MM.1S (cell line): ENCODE results near the gene CD48.

Experiments
- DNase-seq: peaks from one replicate; pipeline ENCODE4 v3.0.0-alpha.2; 2015
- H2AFZ ChIP-seq: fragments of 300-600 bp; sonication (generic); 2 replicates; pipeline ENCODE4 v1.6.0; 2016; ENCODE audit warnings: antibody characterized with exemption, low read length
- H3F3A ChIP-seq: fragments of 300-600 bp; sonication (generic); 2 replicates; pipeline ENCODE4 v1.6.1; 2016; ENCODE audit warnings: mild to moderate bottlenecking, antibody characterized with exemption, low read length, moderate library complexity, mixed read lengths; ENCODE audit not compliant: insufficient read depth
- H3K27ac ChIP-seq: fragments of 300-600 bp; sonication (generic); 2 replicates; pipeline ENCODE4 v1.5.1; 2016; ENCODE audit warnings: mild to moderate bottlenecking, low read length
- H3K27me3 ChIP-seq: fragments of 300-600 bp; sonication (generic); replicated peaks from 2 replicates; pipeline ENCODE4 v1.6.0; 2016; ENCODE audit warnings: low read length; ENCODE audit not compliant: insufficient read depth
- H3K36me3 ChIP-seq: fragments of 300-600 bp; sonication (generic); replicated peaks from 2 replicates; pipeline ENCODE4 v1.6.1; 2016; ENCODE audit warnings: mild to moderate bottlenecking, low read length, mixed read lengths; ENCODE audit not compliant: insufficient read depth
- H3K4me1 ChIP-seq: fragments of 300-600 bp; sonication (generic); 2 replicates; pipeline ENCODE4 v1.6.1; 2016; ENCODE audit warnings: low read length, mixed read lengths
- H3K4me2 ChIP-seq: fragments of 300-600 bp; sonication (generic); 2 replicates; pipeline ENCODE4 v1.6.0; 2016; ENCODE audit warnings: low read depth, low read length
- H3K4me3 ChIP-seq: fragments of 300-600 bp; sonication (generic); 2 replicates; pipeline ENCODE4 v1.5.1; 2016; ENCODE audit warnings: low read length, mixed read lengths
- H3K79me2 ChIP-seq: fragments of 300-600 bp; sonication (generic); 2 replicates; pipeline ENCODE4 v1.6.1; 2016; ENCODE audit warnings: mixed run types, low read length, mixed read lengths
- H3K9ac ChIP-seq: fragments of 300-600 bp; sonication (generic); 2 replicates; pipeline ENCODE4 v1.6.1; 2016; ENCODE audit warnings: low read length, mixed read lengths
- H3K9me2 ChIP-seq: fragments of 300-600 bp; sonication (generic); replicated peaks from 2 replicates; pipeline ENCODE4 v1.6.1; 2016; ENCODE audit warnings: mild to moderate bottlenecking, low read length, mixed read lengths; ENCODE audit not compliant: insufficient read depth
- H3K9me3 ChIP-seq: fragments of 300-600 bp; sonication (generic); replicated peaks from 2 replicates; pipeline ENCODE4 v1.6.1; 2016; ENCODE audit warnings: mild to moderate bottlenecking, low read length, mixed read lengths; ENCODE audit not compliant: insufficient read depth
- H4K20me1 ChIP-seq: fragments of 300-600 bp; sonication (generic); 2 replicates; pipeline ENCODE4 v1.6.1; 2016; ENCODE audit warnings: mild to moderate bottlenecking, low read length, moderate library complexity, mixed read lengths; ENCODE audit not compliant: insufficient read depth
- CTCF ChIP-seq: fragments of 300-600 bp; sonication (generic); IDR thresholded peaks from 2 replicates; pipeline ENCODE4 v1.5.1; 2016; ENCODE audit warnings: antibody characterized with exemption, low read length, mixed read lengths
- EZH2 ChIP-seq: fragments of 300-600 bp; sonication (generic); optimal IDR thresholded peaks from 2 replicates; pipeline ENCODE3; 2017; ENCODE audit warnings: low read depth, mild to moderate bottlenecking, antibody characterized with exemption, low read length, mixed read lengths
- EZH2phosphoT487 ChIP-seq: fragments of 300-600 bp; sonication (generic); IDR thresholded peaks from 2 replicates; pipeline ENCODE4 v1.6.1; 2018; ENCODE audit warnings: antibody characterized with exemption, low read length

The CD48 gene

GRCh38 chr1:160665330-160666078 is 46.1 kb downstream of the CD48 start:
- Histone ChIP-seq H3K9ac (no peak overlapping the region), H2AFZ (peak overlapping the region; percentile 9; the same call in 1 of the 2 replicates), H3K4me2 (peak overlapping the region; percentile 30), H3K4me3 (no peak overlapping the region; the same call in 1 of the 2 replicates), H4K20me1 (no peaks in the 10 kb centered on the region), H3K36me3 (no peaks in the 10 kb centered on the region), H3K9me2 (no peaks in the 10 kb centered on the region), H3F3A (peaks cover 24% of the 10 kb centered on the region), H3K79me2 (no peaks in the 10 kb centered on the region), H3K4me1 (peaks cover 38% of the 10 kb centered on the region), H3K9me3 (no peaks in the 10 kb centered on the region), H3K27me3 (no peaks in the 10 kb centered on the region), H3K27ac (peak overlapping the region; percentile 11; the same call in 1 of the 2 replicates)
- no peak for TF ChIP-seq EZH2
- no peak for TF ChIP-seq CTCF
- peak; percentile 78 for DNase-seq

GRCh38 chr1:160664573-160665051 is 47.0 kb downstream of the CD48 start:
- H3K27ac ChIP-seq = peak overlapping the region; percentile 11; the same call in 1 of the 2 replicates
- no peaks in the 10 kb centered on the region for H3K9me2 ChIP-seq
- peaks cover 42% of the 10 kb centered on the region for H3K4me1 ChIP-seq
- peak; percentile 59 for DNase-seq
- H3K4me2 ChIP-seq = peak overlapping the region; percentile 30
- no peaks in the 10 kb centered on the region for H4K20me1 ChIP-seq
- no peaks in the 10 kb centered on the region for H3K79me2 ChIP-seq
- no peaks in the 10 kb centered on the region for H3K9me3 ChIP-seq
- no peak for TF ChIP-seq EZH2
- no peak for TF ChIP-seq EZH2phosphoT487
- no peak for TF ChIP-seq CTCF
- H3K36me3 ChIP-seq = no peaks in the 10 kb centered on the region
- peak overlapping the region; percentile 7; the same call in 1 of the 2 replicates for H2AFZ ChIP-seq
- H3K4me3 ChIP-seq = no peak overlapping the region
- H3F3A ChIP-seq = peaks cover 24% of the 10 kb centered on the region
- no peak overlapping the region for H3K9ac ChIP-seq
- no peaks in the 10 kb centered on the region for H3K27me3 ChIP-seq

DNA sequence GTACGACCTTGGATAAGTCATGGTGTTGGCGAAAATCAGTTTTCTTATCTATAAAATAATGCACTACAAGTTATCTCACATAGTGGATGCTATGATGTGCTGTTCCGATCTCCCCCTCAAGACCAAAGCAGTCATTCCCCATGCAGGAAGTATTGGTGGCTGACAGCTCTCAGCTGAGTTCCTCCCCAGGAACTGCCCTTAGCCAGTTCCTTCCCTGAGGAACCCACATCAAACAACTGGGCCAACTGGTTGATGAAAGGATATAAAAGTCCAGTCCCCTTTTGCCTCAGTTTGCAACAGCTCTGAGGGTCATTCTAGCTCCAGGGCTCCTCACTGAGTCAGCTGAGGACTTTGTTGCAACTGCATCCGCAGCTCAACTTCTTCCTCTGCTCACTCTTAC is 48.7 kb downstream of the CD48 start:
- Histone ChIP-seq H3K9ac (no peak overlapping the region), H3K4me1 (peaks cover 47% of the 10 kb centered on the region)

More for the DNA sequence above, 48.7 kb downstream of the CD48 start:
- Histone ChIP-seq H3K4me3 (no peak overlapping the region), H3F3A (peaks cover 24% of the 10 kb centered on the region), H3K9me2 (no peaks in the 10 kb centered on the region), H3K4me2 (no peak overlapping the region), H2AFZ (no peak overlapping the region), H3K36me3 (no peaks in the 10 kb centered on the region), H3K9me3 (no peaks in the 10 kb centered on the region), H3K27ac (no peak overlapping the region), H3K27me3 (no peaks in the 10 kb centered on the region), H3K79me2 (no peaks in the 10 kb centered on the region), H4K20me1 (no peaks in the 10 kb centered on the region)
- TF ChIP-seq EZH2phosphoT487 (no peak), EZH2 (no peak), CTCF (no peak)
- no peak for DNase-seq
